GM19468 (cell line): ENCODE data around the gene PCMT1.
"Not testable (repeated sequence)": the region's sequence is repeated elsewhere in the genome, so short reads cannot be mapped to it uniquely, and the experiment has no call there.

Experiments used
- ATAC-seq: cut with Tn5 transposase; IDR thresholded peaks from one replicate; pipeline ENCODE4 v1.9.1; 2021; ENCODE audit warnings: mild to moderate bottlenecking, moderate library complexity, moderate number of reproducible peaks; ENCODE audit not compliant: unreplicated experiment; ENCODE audit errors: extremely low read depth

Gene PCMT1

DNA sequence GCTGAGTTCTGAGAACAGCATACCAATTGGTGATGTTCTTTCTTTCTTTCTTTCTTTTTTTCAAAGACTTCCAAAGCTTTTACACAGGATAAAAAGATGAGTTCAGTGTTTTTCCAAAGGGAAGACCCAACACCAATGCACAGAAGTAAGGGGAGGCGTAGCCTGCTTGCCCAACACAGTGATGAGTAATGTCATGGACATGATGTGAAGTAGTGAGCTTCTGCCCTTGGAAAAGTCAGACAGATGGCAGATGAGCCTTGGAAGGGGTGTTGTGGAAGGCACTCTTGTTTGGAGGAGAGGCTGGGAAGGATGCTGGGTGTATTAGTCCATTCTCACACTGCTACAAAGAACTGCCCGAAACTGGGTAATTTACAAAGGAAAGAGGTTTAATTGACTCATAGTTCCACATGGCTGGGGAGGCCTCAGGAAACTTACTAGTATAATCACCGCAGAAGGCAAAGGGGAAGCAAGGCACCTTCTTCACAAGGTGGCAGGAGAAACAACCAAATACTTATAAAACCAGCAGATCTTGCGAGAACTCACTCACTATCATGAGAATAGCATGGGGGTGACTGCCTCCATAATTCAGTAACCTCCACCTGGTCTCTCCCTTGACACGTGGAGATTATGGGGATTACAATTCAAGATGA lies 102.0 kb downstream of the PCMT1 start:
- ATAC-seq, result no peak

DNA sequence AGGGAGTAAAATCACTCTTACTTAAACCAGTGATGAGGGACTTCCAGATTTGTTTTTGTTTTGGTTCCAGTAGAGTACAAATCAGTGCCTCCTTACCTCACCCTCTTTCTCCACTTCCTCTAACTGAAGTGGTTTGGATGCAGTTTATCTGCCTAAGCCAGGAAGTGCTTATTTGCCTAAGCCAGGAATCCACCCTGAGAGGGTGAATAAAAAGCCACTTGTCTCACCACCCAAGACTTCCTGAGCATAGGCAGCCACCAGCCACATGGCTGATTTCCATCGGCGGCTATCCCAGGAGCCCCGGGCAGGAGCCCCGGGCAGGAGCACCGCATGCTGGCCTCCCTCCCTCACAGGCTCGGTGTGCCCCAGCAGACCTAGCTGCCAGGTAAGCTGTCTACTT lies 102.6 kb downstream of the PCMT1 start:
- no peak for ATAC-seq

DNA sequence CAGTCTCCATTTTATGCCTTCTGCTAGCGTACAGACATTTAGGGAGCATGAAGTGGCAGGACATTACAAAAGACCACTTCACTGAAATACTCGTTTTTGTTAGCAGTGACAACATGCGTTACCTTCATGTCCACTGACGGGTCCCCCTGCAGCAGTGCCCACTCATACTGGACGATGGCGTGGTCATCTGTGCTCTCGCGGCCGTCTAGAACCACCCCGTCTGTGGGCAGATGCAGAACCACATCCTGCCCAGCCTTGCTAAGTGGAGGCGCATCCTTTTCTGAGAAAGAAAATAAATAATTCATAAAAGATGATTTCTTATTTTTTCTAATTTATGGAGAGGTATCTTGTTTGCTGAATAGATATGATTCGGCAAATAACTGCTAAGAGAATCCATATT lies 103.3 kb downstream of the PCMT1 start:
- ATAC-seq, result no peak

DNA sequence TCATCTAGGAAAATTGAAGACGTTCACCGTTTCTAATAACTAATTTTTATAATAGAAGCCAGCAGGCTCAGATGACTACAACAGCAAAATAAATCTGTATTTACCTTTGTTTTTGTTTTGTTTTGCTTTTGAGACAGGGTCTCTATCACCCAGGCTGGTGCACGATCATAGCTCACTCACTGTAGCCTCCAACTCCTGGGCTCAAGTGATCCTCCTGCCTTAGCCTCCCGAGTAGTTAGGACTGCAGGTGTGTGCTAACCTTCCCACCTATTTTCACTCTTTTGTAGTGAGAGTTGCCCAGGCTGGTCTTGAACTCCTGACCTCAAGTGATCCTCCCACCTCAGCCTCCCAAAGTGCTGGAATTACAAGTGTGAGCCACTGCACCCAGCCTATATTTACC lies 104.5 kb downstream of the PCMT1 start:
- ATAC-seq, result not testable (repeated sequence)

DNA sequence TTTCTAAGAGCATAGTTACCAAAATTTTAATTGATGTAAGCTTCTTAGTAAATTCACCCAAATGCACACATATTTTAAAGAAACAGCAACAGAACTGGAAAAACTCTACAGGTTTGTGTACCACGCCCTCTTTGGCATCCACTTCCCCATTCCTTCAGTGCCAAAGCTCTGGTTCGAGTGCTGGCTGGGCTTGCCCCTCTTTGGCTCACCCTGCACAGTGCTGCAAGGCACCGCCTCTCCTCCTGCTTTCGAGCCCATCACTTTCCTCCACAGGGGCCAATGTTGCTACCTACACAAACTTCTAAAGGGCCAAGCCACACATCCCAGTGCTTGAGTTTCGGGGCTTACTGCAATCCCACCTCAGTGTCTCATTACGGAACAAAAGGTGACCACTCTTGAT lies 105.0 kb downstream of the PCMT1 start:
- no peak for ATAC-seq

DNA sequence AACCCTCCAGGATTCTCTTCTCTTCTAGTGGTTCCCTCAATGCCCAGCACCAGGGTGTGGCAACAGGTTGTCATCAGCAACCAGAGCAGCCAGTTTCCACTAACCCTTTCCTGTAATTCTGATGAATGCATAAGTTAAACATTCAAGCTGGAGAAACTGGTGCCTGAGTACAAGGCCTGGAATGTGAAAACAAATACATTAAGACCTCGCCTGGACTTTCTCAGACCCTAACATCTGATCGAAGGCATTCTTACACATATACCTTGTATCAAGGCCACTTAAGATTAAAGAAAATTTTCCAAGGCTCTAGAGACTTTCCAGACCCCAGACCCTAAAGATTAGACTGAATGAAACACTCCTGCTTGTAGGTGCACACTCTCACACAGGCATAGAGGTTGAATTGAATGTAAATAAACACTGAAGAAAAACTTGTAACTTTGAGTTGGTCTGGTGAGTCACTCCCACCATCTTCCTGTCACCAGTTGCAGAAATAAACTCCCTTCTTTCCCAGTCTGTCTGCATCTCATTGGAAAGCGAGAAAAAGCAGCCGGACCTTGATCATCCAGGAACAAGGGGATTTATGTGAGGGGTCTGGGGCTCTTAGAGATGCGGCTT lies 105.6 kb downstream of the PCMT1 start:
- ATAC-seq, result no peak

DNA sequence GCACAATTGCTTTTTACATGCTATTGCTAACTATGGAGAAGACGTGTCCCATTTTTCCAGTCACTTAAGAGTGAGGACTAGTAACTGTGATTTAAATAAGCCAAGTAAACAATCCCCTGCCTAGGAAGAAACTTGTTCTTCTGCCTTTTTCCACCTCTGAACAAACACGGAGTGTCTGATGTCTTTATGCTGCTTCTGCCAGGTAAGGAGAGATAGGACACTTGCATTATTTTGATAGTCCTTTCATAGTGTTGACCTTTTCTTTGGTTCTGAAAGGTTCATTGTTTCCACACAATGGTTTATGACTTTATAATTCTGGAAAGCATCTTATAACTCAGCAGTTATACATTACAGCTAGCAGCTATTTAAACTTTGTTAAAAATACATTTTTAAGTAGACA lies 106.2 kb downstream of the PCMT1 start:
- no peak for ATAC-seq

DNA sequence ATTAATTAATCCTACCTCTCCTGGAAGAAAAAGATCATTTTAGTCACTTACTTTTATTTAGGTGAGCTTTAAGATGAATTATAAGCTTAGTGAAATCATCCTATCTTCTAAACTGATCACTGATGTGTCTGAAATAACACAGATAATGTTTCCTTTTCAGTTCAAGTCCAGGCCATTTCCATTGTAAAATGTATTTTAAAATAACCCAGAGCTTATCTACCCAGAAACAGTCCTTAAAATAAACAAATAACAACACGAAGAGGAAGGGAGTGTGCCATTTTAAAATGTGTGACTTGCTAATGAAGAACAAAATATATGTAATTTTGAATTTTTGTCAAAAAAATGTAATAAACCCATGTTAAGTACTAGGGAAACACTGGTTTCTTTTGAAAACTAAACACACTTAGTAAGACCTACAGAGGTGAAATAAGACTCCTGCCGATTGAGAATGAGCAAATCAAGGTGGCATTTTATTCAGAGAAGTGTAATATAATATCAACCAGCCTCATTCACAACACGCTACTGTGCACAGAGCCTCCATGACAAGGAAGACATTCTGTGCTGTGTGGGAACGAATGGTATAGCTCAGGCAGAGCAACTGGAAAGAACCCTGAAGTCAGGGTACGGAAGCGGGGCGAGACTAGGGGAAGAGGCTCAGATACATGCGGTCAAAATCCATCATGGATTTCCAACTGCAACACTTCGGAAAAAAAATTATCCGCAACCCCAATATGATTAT lies 106.9 kb downstream of the PCMT1 start:
- ATAC-seq, result no peak

DNA sequence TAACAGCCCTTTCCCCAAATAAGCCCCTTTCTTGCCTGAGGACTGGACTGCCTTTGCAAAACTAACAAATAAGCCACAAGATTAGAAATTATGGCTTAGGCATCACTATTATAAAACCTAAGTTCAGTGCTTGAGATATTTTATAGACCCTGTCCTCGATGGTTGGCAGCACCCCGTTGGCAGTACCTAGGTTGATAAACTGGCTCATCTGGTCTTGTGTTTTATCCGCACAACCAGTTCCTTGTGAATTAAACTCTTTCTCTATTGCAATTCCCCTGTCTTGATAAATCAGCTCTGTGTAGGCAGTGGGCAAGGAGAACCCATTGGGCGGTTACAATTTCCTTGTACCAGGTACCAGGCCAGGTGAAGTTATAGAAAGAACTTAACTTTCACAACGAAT lies 108.0 kb downstream of the PCMT1 start:
- ATAC-seq, result no peak

DNA sequence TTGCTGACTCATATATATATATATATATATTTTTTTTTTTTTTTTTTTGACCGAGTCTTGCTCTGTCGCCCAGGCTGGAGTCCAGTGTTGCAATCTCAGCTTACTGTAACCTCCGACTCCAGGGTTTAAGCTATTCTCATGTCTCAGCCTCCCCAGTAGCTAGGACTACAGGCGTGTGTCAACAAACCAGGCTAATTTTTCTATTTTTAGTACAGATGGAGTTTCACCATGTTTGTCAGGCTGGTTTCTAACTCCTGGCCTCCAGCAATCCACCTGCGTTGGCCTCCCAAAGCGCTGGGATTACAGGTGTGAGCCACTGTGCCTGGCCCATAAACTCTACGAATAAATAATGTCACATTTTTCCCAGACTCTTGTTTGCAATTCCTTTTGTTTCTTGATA lies 109.8 kb downstream of the PCMT1 start:
- ATAC-seq, result no peak

DNA sequence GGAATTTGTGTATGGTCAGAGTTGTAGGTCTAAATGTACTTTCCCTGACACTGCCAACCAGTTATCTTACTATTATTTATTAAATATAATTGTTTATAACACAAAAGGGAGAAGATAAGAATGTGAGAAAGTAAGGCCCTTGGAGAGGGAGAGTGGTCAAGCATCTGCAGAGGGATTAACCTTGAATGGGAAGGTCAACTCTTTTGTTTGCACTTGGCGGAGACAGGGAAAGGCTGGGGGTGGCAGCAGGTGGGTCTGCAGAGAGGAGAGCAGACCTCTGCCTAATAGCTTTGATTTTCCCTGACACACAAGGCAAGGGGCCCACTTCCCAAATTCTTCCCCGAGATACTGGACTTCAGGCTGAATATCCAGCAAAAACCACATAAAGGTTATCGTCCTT lies 110.4 kb downstream of the PCMT1 start:
- ATAC-seq, result no peak

DNA sequence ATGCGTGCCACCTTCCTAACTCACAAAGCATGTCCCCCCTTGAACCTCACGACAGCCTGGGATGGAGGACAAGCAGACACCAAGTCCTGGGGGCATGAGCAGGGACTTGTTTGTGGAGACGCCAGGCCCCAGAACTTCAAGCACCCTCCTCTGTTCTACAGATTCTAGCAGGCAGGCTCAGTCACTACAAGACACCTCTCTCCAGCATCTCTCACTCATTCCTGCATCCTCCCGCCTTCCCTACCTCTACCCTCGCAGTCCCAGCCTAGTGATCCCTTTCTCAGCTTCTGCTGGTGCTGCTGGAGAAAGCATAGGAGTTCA lies 110.9 kb downstream of the PCMT1 start:
- no peak for ATAC-seq
